GM04504 (cell line): ENCODE results near the gene EPN1.

Source experiments
- DNase-seq: peaks from one replicate; pipeline ENCODE4 v3.0.0-alpha.2; 2012; ENCODE audit warnings: low read depth

The EPN1 gene

DNA sequence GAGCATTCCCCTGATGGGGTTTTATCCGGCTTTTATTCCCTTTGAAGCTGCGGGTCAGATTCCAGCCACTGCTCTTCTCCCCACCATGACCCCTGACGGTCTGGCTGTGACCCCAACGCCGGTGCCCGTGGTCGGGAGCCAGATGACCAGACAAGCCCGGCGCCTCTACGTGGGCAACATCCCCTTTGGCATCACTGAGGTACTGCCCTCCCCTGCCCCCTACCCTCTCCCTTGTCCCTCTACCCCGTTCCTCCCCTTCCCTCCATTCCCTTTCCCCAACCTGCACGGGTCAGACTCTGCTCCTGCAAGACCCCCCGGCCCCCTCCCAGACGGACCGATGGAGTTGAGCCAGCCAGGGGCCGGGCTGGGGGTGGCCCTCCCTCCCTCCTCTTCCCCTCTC, 14.0 kb upstream of the EPN1 start:
- no peak for DNase-seq

DNA sequence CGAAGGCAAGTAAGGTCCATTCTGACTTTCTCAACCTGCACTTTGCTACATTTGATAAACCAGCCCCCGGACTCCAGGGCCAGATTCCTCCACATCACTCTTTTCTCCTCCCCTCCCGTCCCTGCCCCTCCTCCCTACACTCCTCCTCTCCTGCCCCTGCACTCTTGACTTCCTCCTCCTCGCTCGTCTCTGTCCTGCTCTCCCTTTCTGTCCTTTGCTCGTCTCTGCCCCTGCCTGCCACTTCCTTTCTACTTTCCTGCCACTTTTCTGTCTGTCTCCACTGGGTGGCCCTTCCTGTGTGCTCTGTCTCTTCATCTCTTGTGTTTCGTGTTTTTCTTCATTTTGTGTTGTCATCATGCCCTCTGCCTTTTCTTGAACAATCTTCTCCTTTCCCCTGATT, 13.2 kb upstream of the EPN1 start:
- DNase-seq = no peak

DNA sequence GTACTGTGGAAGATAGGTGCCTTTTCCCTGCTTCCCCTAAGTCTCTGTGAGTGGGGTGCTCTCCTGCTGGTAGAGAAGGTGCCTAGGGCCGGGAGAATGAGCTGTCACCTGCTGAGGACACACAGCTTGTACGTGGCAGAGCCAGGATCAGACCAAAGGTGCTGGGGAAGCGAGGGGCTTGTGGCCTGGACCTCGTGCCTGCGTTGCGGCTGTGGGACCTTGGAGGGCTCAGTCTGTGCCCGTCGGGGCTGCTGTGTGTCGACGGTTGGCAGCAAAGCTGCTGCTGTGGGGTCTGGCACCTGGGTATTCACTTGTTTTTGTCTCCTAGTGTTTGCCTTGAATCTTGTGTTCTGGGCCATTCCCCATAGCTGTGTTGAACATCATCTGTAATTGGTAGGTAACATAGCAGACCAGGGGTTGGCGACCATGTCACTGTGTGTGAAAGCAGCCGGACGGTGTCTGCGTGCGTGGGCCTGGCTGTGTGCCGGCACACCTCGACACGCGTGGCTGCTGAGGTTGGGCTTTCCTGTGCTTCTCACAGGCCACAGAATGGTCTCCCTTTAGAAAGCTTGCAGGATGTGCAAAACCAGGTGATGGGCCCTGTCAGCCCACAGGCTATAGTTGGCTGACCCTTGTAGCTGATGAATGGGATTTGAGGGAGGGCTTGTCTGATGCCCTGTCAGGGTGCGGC, 11.0 kb upstream of the EPN1 start:
- no peak for DNase-seq

DNA sequence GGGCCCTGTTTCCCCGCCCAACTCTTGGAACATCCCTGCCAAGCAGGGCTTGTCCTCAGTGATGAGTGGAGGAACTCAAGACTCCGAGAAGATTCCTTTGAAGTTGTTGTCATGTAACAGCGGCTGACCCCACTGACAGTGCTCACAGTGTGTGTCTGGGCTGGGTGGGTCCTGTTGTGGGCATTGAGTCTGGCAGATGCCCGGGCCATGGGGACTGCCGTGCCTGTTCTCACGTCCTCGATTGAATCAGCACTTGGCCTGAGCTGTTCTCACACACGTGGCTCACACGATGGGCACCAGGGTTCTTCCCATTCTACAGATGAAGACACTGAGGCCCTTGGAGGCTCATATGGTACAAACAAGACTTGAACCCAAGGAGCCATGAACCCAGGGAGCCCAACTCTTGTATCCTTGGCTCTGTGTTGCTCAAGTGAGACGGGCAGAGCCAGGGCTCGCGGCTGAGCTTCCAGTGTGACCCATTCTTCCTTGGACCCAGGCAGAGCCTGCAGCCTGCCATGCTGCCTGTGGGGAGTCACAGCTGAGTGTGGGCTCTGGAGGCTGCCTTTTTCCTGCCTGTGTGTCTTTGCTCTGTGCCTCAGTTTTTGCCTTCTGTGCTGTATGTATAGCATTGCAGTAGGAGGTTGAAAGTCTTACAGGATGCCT, 8.6 kb upstream of the EPN1 start:
- DNase-seq = no peak

DNA sequence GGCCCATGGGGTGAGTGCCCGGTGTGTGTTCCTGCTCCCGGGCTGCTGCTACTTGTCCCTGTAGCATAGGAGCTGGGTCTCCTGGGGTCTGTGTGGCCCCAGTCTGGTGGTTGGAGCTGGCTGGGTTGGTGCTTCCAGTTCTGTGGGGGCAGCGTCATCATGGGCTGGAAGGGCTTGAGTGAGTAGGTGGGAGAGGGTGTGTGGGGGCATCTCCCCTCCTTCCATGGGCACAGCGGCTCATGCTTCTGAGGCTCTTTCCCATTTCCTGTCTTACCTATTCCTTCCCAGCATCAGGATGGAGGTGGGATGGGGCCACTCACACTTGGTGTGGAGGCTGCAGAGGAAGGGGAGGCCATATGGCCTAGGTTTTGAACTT, 8.0 kb upstream of the EPN1 start:
- DNase-seq = no peak

DNA sequence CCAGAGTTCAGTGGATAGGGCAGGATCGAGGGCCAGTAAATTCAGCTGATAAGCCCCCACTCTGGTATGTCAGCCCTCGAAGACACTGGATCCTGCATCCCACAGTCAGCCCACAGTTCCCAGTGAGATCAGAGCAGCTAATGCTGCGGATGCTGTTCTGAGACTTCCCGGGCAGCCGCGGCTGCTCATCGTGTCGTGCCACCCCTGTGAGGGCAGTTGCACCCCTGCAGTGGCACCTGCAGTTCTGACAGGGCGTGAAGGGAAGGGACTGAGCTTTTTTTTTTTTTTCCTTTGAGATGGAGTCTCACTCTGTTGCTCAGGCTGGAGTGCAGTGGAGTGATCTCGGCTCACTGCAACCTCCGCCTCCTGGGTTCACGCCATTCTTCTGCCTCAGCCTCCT, 7.5 kb upstream of the EPN1 start:
- no peak for DNase-seq

DNA sequence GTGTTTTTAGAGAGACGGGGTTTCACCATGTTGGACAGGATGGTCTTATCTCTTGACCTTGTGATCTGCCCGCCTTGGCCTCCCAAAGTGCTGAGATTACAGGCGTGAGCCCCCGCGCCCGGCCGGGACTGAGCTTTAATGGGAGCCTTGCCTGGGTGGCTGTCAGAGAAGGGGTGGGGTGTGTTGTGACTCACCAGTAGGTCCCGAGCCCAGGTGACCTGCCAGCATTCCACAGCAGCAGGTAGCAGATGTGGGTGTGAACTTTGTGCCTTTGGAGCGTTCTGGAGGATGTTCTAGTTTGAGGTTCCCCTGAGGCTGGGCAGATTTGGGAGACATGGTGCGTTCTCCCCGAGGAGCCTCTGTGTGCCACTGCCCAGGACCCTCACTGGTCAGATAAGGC, 7.1 kb upstream of the EPN1 start:
- no peak for DNase-seq

DNA sequence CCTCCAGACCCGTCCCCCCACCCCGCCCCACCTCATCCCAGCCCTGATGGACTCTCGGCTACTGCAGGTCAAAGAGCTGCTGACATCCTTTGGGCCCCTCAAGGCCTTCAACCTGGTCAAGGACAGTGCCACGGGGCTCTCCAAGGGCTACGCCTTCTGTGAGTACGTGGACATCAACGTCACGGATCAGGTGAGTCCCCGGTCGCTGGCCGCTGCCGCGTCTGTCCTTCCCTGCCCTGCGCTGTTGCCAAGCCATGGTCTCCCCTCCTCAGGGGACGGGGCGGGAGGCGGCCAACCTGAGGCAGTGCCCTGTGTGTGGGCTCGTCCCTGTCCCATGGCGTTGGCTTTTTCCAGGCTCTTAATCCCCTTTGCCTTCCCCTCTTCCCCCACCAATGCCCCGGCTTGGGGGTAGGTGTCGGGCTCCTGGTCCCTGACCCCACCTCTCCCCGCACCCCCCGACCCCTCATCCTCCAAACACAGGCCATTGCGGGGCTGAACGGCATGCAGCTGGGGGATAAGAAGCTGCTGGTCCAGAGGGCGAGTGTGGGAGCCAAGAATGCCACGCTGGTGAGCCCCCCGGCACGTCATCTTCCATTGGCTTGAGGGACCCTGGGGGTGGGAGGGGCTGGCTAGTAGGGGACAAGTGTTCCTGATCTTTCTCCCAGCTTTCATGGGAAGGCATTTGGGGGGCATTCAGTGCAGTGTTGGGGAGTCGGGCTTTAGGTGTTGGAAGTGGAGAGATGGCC, 6.2 kb upstream of the EPN1 start:
- DNase-seq = no peak

DNA sequence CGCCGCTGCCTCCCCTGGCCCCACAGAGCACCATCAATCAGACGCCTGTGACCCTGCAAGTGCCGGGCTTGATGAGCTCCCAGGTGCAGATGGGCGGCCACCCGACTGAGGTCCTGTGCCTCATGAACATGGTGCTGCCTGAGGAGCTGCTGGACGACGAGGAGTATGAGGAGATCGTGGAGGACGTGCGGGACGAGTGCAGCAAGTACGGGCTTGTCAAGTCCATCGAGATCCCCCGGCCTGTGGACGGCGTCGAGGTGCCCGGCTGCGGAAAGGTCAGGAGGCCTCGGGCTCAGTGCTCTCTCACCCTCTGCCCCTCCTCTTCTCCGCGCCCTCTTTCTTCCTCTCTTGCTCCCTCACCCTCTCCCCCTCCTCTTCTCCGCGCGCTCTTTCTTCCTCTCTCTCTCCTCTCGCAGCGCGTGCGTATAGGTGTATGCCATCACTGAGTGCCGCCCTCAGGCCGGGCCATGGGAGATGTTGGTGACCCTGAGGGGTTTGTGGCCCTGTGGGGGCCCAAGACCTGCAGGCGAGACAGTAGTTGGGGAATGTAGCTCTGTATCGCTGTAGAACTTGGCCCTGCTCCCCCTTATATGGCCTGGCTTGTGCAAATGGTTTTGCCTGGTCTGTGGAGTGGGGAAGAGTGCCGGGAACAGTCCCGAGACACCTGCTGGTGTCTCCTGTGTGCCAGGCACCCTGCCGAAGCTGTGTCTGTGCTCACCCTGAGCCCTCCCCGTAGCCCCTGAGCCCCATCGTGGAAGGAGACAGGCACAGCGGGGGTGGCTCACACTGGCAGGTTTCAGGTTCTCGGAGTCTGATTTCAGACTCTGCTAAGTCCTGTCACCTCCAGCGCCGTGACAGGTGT, 5.4 kb upstream of the EPN1 start:
- no peak for DNase-seq

DNA sequence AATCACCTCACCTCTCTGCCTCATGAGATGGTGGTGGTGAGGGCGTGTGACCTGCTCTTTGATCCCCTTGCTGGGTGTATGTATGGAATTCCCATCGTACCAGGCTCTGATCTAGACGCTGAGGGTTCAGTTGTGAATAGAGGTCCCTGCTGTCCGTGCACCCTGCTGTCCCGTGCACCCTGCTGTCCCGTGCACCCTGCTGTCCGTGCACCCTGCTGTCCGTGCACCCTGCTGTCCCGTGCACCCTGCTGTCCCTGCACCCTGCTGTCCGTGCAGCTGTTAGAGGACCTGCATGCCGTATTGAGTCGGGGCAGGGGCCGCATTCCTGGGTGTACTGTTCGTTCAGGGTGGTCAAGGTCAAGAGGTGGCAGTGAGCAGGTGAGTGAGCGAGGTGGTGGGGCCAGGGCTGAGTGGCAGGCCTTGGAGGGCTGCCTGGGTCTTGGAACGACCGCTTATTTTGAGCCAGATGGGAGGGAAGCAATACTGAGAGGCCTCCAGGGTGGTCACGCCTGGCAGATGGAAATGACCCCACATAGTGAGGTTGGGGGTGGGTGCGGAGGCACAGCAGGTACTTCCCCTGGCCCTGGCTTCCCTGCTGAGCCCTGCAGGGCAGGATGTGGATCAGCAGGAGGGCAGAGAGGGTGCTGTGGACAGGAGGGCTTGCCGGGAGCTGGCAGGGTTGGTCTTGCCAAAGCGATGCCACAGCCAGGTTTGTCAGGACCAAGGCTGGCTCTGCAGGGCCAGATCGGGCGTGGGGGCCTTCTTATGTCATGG, 4.6 kb upstream of the EPN1 start:
- no peak for DNase-seq

DNA sequence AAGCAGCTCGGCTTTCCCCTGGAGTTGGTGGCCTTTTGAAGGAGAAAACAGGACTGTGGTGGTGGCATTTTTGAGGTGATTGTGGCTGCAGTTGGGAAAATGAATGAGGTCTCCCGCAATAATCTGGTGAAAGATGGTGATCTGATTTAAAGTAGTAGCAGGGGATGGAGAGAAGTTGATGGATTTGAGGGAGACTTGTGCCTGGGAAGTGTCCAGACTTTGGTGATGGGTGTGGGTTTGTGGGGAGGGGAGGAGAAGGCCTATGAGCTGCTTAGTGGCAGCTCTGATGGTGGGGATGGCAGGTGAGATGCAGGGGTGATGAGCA, 4.0 kb upstream of the EPN1 start:
- no peak for DNase-seq

DNA sequence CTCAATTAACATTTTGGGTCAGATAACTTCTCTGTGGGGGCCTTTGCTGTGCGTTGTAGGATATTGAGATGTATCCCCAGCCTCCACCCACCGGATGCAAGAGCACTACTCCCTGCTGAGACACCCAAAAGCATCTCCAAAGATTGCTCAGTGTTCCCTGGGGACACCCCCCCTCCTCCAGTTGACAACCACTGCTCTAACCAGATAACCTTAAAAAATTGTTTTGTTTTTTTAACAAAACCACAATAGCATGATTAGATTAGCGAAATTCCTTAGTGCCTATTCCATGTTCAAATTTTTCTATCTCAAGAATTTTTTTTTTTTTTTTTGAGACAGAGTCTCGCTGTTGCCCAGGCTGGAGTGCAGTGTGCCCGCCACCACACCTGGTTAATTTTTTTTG, 2.6 kb upstream of the EPN1 start:
- DNase-seq = no peak

DNA sequence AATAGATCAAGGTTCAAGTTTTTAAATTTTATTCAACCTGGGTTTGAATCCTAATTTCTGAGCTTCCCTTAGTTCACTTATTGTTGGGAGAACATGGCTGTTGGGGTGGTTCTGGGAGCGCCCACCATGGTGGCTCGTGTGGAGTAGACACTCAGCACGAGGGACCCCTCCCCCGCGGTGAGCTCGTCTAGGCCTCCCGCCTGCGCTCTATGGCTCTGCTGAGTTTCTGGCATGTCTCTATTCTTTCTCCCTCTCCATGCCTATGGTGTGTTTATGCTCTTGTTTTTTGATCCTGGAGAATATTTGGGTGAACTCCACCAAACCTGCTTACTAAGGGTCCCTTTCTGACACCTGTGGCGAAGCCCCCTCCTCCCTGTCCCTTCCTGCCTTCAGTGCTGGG, 1.6 kb upstream of the EPN1 start:
- no peak for DNase-seq

DNA sequence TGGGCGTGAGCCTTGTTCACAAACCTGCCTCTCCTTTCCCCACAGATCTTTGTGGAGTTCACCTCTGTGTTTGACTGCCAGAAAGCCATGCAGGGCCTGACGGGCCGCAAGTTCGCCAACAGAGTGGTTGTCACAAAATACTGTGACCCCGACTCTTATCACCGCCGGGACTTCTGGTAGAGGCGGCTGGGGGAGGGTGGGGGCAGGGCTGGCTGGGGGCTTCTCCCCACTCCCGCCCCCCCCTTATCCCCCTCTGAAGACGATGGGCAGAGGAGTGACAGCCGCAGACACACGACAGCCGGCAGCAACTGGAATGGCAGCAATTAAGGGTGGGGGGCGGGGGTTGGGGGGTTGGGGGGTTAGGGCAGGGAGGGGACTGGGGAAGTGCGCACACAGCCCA, 1.1 kb upstream of the EPN1 start:
- no peak for DNase-seq

DNA sequence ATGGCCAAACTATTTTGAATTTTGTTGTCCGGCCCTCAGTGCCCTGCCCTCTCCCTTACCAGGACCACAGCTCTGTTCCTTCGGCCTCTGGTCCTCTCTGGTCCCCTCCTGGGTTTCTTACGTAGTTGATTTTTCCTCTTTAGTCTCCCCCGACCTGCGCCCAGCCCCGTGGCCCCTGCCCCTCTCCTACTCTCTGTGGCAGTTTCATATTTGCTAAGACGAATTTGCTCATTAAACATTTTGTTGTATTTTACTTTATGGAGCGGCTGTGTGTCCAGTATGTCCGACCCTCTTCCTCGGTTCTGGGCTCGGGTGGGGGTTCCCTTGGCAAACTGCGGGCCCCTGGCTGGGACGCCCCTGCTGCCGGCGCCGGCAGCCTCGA, 576 bp upstream of the EPN1 start:
- DNase-seq = no peak

DNA sequence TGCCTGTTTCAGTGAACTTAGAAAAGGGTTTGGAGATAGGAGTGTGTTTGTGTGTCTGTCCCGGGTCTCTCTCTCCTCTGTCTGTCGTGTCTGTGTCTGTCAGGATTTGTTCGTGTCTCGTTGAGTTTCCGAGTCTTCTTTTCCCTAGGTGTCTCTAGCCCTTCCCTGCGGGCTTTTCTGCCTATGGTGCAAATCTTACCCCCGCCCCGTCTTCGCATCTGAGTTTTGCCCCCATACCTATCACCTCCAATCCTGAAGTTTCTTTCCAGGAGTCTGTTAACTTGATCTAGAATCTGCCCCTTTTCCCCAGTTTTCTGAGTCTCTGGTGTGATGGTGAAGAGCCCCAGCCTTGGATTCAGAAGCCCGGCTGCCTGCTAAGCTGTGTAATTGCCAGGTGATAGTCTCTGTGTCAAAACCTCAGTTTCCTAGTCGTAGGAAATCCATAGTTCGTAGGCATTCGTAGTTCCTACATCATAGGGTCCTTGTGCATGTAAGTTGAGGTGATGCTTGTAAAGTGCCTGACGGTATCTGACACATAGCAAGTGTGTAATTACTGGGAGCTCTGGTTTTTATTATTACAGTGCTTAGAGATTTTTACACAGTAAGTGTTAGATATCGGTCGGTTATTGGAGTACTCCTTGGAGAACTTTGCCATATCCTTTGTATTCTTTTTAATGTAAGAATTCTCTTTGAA, 782 bp downstream of the EPN1 start:
- no peak for DNase-seq

DNA sequence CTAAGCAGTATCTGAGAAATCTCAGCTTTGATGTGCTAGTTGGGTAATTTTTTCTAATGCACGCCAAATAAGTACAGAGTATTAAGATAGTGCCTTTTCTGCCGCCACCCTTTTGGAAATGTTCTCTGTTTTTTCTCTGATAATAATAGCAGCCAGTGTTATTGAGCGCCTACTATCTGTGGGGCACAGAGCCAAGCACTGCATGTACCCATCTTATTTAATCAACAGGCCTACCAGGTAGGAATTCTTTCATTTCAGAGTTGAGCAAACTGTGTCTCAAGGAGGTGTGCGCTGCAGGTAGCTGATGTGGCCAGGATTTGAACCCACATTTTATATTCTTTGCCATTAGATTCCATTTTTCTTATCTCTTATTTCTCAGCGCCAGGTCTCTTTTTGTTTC, 1.4 kb downstream of the EPN1 start:
- no peak for DNase-seq

DNA sequence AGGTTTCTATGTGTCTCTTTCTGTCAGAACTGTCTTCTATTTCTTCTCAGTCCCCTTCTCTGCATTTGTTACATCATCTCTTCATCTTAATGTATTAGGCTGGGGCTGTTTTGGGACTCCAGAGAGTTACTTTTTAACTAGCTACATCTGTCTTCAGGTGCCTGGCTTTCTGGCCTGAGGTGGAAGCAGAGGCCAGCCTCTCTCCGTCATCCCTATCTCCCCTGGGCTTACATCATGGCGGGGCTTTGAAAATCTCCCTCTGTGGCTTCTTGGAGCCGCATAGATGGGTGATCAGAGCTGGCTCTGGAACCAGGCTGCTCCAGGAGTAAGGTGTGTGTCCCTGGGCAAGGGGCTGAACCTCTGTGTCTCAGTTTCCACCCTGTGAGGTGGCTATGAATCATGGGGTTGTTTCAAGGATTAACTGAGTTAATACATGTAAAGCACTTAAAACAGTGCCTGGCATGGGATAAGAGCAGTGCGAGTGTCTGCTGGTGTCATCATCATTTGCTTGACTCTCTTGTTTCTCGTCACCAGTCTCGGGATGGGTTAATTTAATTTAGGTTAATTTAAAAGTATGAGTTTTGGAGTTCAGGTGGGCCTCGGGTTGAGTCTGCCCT, 2.0 kb downstream of the EPN1 start:
- DNase-seq = no peak

DNA sequence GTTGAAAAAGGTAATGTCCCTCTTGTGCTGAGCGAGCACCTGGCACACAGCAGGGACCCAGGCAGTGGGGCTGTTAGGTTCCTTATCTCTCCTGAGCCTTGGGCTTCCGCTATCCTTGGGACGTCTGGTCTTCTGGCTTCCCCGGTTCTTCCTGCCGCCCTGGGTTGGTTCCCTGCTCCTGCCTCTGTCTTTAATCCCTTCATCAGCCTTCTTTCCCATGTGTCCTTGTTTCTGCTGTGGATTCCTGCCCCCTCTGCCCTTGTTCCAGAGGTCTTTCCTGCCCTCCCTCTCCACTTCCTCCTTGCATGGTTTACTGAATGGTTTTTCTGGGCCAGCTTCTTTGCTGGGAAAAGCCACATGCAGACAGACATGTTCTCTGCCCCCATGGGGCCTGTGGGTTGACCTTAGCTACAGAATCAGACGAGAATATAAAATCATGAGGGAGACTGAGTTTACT, 2.6 kb downstream of the EPN1 start:
- DNase-seq = no peak

DNA sequence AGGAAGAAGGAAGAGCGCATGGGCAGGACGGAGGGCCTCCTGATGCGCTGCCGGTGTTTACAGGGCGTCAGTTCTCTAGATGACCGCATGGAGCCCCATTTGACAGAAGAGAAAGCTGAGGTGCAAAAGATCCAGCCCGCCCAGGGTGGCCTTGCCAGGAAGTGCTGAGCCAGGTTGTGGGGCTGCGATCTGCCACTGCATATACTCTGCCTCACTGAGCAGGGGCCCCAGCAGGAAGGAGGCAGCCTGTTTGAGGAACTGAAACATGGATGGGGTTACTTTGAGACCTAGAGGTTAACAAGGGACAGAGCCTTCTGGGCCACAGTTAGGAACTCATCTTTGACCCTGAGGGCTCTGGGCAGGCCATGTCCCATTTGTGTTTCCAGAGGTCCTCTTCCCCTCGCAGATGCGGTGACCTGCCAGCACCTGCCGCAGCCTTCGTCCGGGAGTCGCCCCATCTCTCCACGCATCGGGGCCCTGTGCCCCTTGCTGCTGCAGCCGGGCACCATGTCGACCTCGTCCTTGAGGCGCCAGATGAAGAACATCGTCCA, 3.2 kb downstream of the EPN1 start:
- no peak for DNase-seq
